AG10803 (cell line): ENCODE data around the gene OR52D1.

Experiments used
- DNase-seq: peaks from one replicate; pipeline ENCODE4 v3.0.0; 2010; ENCODE audit warnings: low read depth
- H3K4me3 ChIP-seq: 2 replicates; pipeline ENCODE4 v1.5.1; 2011; ENCODE audit warnings: mild to moderate bottlenecking, low read length, control low read depth
- TF ChIP-seq, protein P1 (sequence below): conservative IDR thresholded peaks from 2 replicates; pipeline ENCODE4 v1.5.1; 2011; ENCODE audit warnings: mild to moderate bottlenecking, low read length, control low read depth, inconsistent platforms

Gene OR52D1

GRCh38 chr11:5514841-5515240, 26.4 kb downstream of the OR52D1 start:
- DNase-seq: no peak
- no peak overlapping the region for H3K4me3 ChIP-seq
- TF ChIP-seq, protein P1, sequence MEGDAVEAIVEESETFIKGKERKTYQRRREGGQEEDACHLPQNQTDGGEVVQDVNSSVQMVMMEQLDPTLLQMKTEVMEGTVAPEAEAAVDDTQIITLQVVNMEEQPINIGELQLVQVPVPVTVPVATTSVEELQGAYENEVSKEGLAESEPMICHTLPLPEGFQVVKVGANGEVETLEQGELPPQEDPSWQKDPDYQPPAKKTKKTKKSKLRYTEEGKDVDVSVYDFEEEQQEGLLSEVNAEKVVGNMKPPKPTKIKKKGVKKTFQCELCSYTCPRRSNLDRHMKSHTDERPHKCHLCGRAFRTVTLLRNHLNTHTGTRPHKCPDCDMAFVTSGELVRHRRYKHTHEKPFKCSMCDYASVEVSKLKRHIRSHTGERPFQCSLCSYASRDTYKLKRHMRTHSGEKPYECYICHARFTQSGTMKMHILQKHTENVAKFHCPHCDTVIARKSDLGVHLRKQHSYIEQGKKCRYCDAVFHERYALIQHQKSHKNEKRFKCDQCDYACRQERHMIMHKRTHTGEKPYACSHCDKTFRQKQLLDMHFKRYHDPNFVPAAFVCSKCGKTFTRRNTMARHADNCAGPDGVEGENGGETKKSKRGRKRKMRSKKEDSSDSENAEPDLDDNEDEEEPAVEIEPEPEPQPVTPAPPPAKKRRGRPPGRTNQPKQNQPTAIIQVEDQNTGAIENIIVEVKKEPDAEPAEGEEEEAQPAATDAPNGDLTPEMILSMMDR: no peak

DNA sequence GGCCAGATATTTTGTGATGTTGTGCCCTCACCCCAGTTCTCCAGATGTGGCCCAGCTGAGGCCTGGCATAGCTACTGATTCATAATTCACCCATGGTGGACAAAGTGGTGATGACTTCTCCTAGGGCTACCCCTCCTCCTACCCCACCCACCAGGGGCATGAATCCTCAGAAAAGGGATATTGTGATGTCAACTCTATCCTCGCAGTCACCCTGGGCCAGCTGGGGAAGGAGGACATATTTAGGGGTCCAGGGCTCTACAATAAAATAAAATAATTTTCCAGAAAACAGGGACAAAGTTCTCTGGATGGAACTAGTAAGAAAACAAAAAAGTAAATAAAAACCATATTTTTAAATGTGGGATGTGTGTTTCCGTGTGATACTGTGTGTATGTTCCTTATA, 28.1 kb downstream of the OR52D1 start, which contains the start of gene UBQLNL:
Gene UBQLNL (minus strand): TSS at position 101 of the 400 bp plus-strand sequence. CDS start 258 bp downstream, outside the sequence.
- TF ChIP-seq, protein P1: no peak
- H3K4me3 ChIP-seq: no peak within 1 kb of the TSS
- DNase-seq: no peak

DNA sequence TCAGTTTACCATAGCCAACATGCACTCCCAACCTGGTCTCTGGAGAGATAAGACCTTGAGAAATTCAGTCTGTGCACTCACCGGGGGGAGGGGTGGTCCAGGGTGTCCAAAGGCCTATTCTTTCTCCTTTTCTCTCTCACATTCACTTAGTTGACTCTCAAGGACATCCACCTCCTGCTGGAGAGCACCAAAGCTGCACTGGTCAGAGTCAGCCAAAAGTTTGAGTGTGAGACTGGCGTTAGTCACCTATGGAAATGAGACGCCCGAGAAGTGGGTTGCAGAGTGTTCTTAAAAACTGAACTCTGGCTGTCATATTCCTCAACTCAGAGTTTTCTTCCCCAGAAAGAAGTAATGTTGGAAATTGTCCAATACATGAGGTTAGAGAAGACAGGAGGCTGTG, 33.1 kb downstream of the OR52D1 start:
- no peak overlapping the region for H3K4me3 ChIP-seq
- TF ChIP-seq, protein P1: no peak
- no peak for DNase-seq

GRCh38 chr11:5522308-5522707, 33.8 kb downstream of the OR52D1 start:
- no peak for DNase-seq
- no peak overlapping the region for H3K4me3 ChIP-seq
- TF ChIP-seq, protein P1: no peak

DNA sequence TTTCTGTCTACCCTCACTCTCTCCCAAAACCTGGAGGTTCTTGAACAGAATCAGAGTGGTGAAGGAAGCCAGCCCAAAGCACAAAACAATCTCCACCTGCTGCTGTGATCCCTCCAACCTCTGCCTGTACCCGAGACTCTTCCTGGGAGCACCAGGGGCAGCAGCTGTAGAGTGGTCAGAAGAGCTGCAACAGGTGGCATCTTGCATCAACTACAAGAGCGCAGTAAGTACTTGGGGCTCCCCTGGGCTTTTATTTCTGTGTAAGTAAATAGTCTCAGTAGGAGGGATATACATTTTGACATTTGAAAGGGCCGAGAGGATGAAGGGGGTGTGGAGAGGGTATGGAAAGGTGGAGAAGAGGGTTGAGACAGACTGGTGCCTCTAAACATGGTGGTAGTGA, 36.3 kb downstream of the OR52D1 start:
- TF ChIP-seq, protein P1: no peak
- DNase-seq: no peak
- H3K4me3 ChIP-seq: no peak overlapping the region

DNA sequence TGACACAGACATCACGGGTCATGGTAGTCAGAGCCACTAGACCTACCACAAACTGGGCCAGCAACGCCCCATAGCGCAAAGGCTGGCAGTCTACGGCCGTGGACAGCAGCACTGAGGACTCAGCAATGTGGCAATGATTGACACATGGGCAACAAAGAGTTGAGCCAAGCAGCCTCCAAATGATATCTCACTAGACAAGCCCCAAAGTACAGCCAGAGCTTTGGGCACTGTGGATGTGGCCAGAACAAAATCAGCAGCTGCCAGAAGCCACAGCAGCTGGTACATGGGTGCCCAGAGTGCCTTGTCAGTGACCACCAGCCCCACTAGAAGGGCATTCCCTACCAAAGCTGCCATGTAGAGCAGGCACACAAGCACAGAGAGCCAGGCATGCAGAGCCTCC, 39.2 kb downstream of the OR52D1 start:
- no peak overlapping the region for H3K4me3 ChIP-seq
- TF ChIP-seq, protein P1: no peak
- DNase-seq: no peak

DNA sequence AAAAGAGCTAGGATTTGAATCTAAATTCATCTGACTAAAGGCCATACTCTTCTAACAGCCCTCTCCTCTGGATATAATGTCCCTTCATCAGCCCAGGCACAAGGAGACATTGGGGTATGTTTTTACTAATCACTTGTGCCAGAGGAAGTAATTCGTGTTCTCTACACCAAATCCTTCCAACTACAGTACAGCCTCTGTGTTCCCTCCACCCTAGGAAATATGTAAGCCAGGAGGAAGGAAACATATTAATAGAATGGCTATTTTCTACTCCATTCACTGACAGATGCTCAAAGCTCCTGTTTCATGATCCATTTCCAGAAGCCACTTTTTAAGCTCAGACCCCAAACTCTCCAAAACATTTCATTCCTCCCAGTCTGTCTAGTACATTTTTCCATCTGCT, 40.0 kb downstream of the OR52D1 start:
- DNase-seq: no peak
- no peak overlapping the region for H3K4me3 ChIP-seq
- TF ChIP-seq, protein P1: no peak
